SU-DHL-6 (cell line): ENCODE data around the gene PSMB11.

Source experiments
- CTCF ChIP-seq: fragments of 200-600 bp; sonication (generic); IDR thresholded peaks from one replicate; pipeline ENCODE4 v1.5.1; 2017; ENCODE audit warnings: antibody characterized with exemption, mild to moderate bottlenecking, low read length, moderate library complexity; ENCODE audit not compliant: insufficient read depth, poor library complexity, severe bottlenecking
- EZH2phosphoT487 ChIP-seq: fragments of 200-600 bp; sonication (generic), shearing (Covaris generic); conservative IDR thresholded peaks from 2 replicates; pipeline ENCODE4 v1.6.1; 2018; ENCODE audit warnings: mild to moderate bottlenecking, antibody characterized with exemption, low read length, moderate library complexity, mixed read lengths

GRCh38 chr14:23035303-23036144 is 6.5 kb upstream of the PSMB11 start:
- TF ChIP-seq CTCF (no peak), EZH2phosphoT487 (no peak)
